ENCODE data around the gene ABHD1. TPM values are rescaled to one million over a fixed set of nuclear protein-coding genes. Genes with fewer than 3 reads are reported as not detected.

Gene ABHD1
- total RNA-seq, 4 donors from 2014 or later: 0.92 TPM; not detected in 3

GRCh38 chr2:27148801-27149439, 25.3 kb downstream of the ABHD1 start, which contains the start of gene TCF23:
TSS of gene TCF23 (plus strand) at chr2:27149004. CDS start at chr2:27149134, 130 bp downstream.
- DNase-seq (ENCODE audit: extremely low spot score): no peak
- peaks cover 0 to 16% (median 0%) of the 10 kb centered on the region in 4 donors for H3K27me3 ChIP-seq
- 60% methylated on average over 11 of the region's 12 CpGs for WGBS
- intact Hi-C loops (cut with DNase I): no loop called here
- H3K4me3 ChIP-seq: no peak within 1 kb of the TSS
- TF ChIP-seq POLR2A (IDR thresholded peaks at IDR 0.05; ENCODE audit: low read depth): no peak
- TF ChIP-seq EP300 (IDR thresholded peaks at IDR 0.05): no peak
- TF ChIP-seq, protein P1, sequence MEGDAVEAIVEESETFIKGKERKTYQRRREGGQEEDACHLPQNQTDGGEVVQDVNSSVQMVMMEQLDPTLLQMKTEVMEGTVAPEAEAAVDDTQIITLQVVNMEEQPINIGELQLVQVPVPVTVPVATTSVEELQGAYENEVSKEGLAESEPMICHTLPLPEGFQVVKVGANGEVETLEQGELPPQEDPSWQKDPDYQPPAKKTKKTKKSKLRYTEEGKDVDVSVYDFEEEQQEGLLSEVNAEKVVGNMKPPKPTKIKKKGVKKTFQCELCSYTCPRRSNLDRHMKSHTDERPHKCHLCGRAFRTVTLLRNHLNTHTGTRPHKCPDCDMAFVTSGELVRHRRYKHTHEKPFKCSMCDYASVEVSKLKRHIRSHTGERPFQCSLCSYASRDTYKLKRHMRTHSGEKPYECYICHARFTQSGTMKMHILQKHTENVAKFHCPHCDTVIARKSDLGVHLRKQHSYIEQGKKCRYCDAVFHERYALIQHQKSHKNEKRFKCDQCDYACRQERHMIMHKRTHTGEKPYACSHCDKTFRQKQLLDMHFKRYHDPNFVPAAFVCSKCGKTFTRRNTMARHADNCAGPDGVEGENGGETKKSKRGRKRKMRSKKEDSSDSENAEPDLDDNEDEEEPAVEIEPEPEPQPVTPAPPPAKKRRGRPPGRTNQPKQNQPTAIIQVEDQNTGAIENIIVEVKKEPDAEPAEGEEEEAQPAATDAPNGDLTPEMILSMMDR (IDR thresholded peaks at IDR 0.05): no peak
- TF ChIP-seq POLR2AphosphoS5 (IDR thresholded peaks at IDR 0.05): no peak
- H3K9me3 ChIP-seq: no peaks in the 10 kb centered on the region
- H3K4me1 ChIP-seq: no peaks in the 10 kb centered on the region
- H3K36me3 ChIP-seq: no peaks in the 10 kb centered on the region
- H3K27ac ChIP-seq (replicated peaks in 1 of 4): no peak within 1 kb of the TSS

- no peaks in the 10 kb centered on the region for H3K4me1 ChIP-seq
- TF ChIP-seq POLR2A (IDR thresholded peaks at IDR 0.05; ENCODE audit: low read depth): no peak
- TF ChIP-seq, protein P1 (IDR thresholded peaks at IDR 0.05): no peak
- no peak for TF ChIP-seq EP300 (IDR thresholded peaks at IDR 0.05)
- no peak for TF ChIP-seq POLR2AphosphoS5 (IDR thresholded peaks at IDR 0.05)
- no peak overlapping the region for H3K27ac ChIP-seq (replicated peaks in 1 of 4)
- intact Hi-C loops (cut with DNase I): no loop called here
- H3K9me3 ChIP-seq: no peaks in the 10 kb centered on the region
- no peak for DNase-seq (ENCODE audit: extremely low spot score)
- H3K4me3 ChIP-seq: no peak overlapping the region
- H3K36me3 ChIP-seq: no peaks in the 10 kb centered on the region
- H3K27me3 ChIP-seq: peaks cover 0 to 16% (median 0%) of the 10 kb centered on the region in 4 donors
- WGBS: 84% methylated on average over 9 of the region's 29 CpGs
Observed at GRCh38 chr2:27149570-27150405, 26.2 kb downstream of the ABHD1 start.

DNA sequence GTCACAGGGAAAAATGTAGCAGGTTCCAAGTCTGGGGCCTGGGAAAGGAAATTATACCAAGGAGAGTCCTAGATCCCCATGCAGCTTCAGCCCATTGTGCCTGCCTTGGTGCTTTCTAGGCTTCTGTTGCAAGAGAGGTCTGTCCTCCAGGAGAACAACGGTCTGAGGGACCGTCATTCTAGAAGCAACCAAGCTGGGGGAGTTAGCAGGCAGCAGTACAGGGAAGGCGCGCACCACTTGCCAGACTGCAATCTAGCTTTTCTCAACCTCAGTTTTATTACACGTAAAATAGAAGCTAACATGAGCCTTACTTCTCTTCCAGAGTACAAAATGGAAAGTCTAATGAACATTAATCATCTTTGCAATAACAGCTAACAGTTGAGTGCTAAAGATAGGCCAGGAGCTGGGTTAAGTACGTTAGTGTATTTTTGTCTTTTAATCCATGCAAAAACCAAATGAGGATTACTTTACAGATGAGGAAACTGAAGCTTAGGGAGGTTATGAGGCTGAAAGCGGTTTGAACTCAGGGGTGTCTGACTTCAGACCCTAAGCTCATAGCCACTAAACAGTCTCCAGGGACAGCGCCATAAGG, 27.1 kb downstream of the ABHD1 start:
- intact Hi-C loops (cut with DNase I): no loop called here
- DNase-seq (ENCODE audit: extremely low spot score): no peak
- no peak overlapping the region for H3K4me3 ChIP-seq
- H3K36me3 ChIP-seq: no peaks in the 10 kb centered on the region
- WGBS: 79% methylated on average over 8 of the region's 8 CpGs
- no peaks in the 10 kb centered on the region for H3K9me3 ChIP-seq
- H3K4me1 ChIP-seq: no peaks in the 10 kb centered on the region
- TF ChIP-seq EP300 (IDR thresholded peaks at IDR 0.05): no peak
- TF ChIP-seq, protein P1 (IDR thresholded peaks at IDR 0.05): no peak
- TF ChIP-seq POLR2A (IDR thresholded peaks at IDR 0.05; ENCODE audit: low read depth): no peak
- no peak for TF ChIP-seq POLR2AphosphoS5 (IDR thresholded peaks at IDR 0.05)
- H3K27ac ChIP-seq (replicated peaks in 1 of 4): no peak overlapping the region
- H3K27me3 ChIP-seq: peaks cover 0 to 18% (median 0%) of the 10 kb centered on the region in 4 donors

DNA sequence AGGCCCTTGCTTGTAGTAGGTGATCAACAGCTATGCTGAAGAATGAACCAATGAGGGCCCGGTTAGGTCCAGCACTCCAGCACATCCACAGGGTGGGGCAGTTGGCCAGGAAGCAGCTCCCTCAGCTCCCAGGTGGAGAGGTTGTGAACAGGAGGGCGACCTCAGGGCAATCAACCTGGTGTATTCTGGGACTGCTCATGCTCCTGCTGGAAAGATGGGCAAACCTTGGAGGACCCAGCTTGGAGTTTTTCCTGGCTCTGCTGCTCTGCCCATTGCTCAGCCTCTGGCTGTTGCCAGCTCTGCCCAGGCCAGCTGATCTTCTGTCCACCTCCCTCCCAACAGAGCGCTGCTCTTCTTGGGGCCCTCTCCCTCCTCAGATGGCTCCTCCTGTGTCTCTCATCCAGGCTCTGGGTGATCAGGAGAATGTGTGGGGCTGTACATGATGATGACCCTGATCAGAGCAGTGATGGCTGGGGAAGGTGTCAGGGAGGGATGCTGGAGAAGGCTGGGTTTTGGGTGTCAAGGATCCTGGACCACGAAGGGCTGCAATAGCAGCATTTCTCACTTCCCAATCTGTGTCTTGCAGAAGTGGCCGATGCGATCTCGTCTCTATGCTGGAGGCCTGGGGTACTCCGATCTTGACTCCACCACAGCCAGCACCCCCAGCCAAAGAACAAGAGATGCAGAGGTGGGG, 28.6 kb downstream of the ABHD1 start:
- TF ChIP-seq POLR2A (IDR thresholded peaks at IDR 0.05; ENCODE audit: low read depth) (no peak), POLR2AphosphoS5 (IDR thresholded peaks at IDR 0.05) (no peak)
- TF ChIP-seq, protein P1 (IDR thresholded peaks at IDR 0.05): no peak
- no peak overlapping the region for H3K4me3 ChIP-seq
- 89% methylated on average over 8 of the region's 8 CpGs for WGBS
- H3K27me3 ChIP-seq: peaks cover 0 to 15% (median 0%) of the 10 kb centered on the region in 4 donors
- H3K9me3 ChIP-seq: no peaks in the 10 kb centered on the region
- H3K27ac ChIP-seq (replicated peaks in 1 of 4): no peak overlapping the region
- intact Hi-C loops (cut with DNase I): no loop called here
- DNase-seq (ENCODE audit: extremely low spot score): no peak
- no peaks in the 10 kb centered on the region for H3K4me1 ChIP-seq
- no peaks in the 10 kb centered on the region for H3K36me3 ChIP-seq
